GM19468 (cell line): ENCODE measurements around the gene OLFML1.

Source experiments
- ATAC-seq: cut with Tn5 transposase; IDR thresholded peaks from one replicate; pipeline ENCODE4 v1.9.1; 2021; ENCODE audit warnings: mild to moderate bottlenecking, moderate library complexity, moderate number of reproducible peaks; ENCODE audit not compliant: unreplicated experiment; ENCODE audit errors: extremely low read depth

The OLFML1 gene

GRCh38 chr11:7471071-7471470 lies 14.2 kb upstream of the OLFML1 start:
- ATAC-seq, result no peak

GRCh38 chr11:7473717-7474116 lies 11.6 kb upstream of the OLFML1 start:
- peak; percentile 56 for ATAC-seq

- no peak for ATAC-seq
Measured at GRCh38 chr11:7480113-7480512, 5.2 kb upstream of the OLFML1 start.

GRCh38 chr11:7484131-7484530 lies 1.2 kb upstream of the OLFML1 start:
- ATAC-seq, result no peak

GRCh38 chr11:7484645-7485044 lies 661 bp upstream of the OLFML1 start:
- ATAC-seq, result no peak

GRCh38 chr11:7486098-7486780 lies 933 bp downstream of the OLFML1 start:
- no peak for ATAC-seq

GRCh38 chr11:7486781-7487140 lies 1.5 kb downstream of the OLFML1 start:
- no peak for ATAC-seq

GRCh38 chr11:7487360-7487759 lies 2.1 kb downstream of the OLFML1 start:
- no peak for ATAC-seq

GRCh38 chr11:7488681-7489080 lies 3.4 kb downstream of the OLFML1 start:
- ATAC-seq, result no peak

GRCh38 chr11:7489376-7489775 lies 4.1 kb downstream of the OLFML1 start:
- ATAC-seq, result no peak

GRCh38 chr11:7490054-7490453 lies 4.7 kb downstream of the OLFML1 start:
- no peak for ATAC-seq

GRCh38 chr11:7490535-7490934 lies 5.2 kb downstream of the OLFML1 start:
- ATAC-seq, result no peak

- no peak for ATAC-seq
Measured at GRCh38 chr11:7492253-7492652, 6.9 kb downstream of the OLFML1 start.

- no peak for ATAC-seq
Measured at GRCh38 chr11:7493670-7494069, 8.4 kb downstream of the OLFML1 start.

- no peak for ATAC-seq
Measured at GRCh38 chr11:7494086-7494745, 8.9 kb downstream of the OLFML1 start.

GRCh38 chr11:7495882-7496551 lies 10.7 kb downstream of the OLFML1 start:
- ATAC-seq, result peak; percentile 84

GRCh38 chr11:7498193-7498592 lies 12.9 kb downstream of the OLFML1 start:
- no peak for ATAC-seq

- ATAC-seq, result no peak
Measured at GRCh38 chr11:7499081-7499480, 13.8 kb downstream of the OLFML1 start.

GRCh38 chr11:7500251-7500650 lies 14.9 kb downstream of the OLFML1 start:
- no peak for ATAC-seq

- no peak for ATAC-seq
Measured at GRCh38 chr11:7501251-7501650, 15.9 kb downstream of the OLFML1 start.

GRCh38 chr11:7501894-7502293 lies 16.6 kb downstream of the OLFML1 start:
- ATAC-seq, result no peak

- ATAC-seq, result no peak
Measured at GRCh38 chr11:7506243-7506642, 20.9 kb downstream of the OLFML1 start.
